ENCODE results near the gene CFAP69.

The CFAP69 gene

DNA sequence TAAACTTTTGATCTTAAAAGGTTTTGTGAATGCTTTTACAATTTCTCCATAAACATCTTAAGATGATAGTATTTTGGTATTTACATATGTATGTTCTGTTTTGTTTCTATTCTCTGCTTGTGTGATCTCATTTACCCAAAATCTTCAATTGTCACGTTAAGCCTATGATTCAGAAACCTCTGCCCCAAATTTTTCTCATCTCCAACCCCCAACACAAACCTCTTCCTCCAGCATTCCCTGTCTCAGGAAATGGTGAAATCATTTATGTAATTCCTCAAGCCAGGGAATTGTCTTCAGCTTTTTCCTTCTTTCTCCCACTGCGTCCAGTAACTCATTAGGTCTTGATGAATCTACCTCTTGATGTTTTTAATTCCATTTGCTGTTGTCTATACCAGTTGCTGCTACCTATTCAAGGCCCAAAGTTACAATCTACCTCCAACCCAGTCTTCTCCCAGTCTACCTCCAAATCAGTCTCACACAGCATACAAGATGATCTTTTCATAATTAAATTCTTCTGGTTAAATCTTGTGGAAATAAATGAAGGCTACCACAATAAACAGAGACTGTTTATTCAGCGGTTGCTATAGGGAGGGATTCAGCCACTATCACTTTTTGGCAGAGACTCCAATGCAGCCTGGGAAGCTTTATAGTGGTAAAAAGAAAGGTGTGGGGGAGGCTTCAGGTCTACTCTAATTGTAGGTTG, 5.8 kb downstream of the CFAP69 start:
- TF ChIP-seq TAF1 (IDR thresholded peaks at IDR 0.05; ENCODE audit: low read depth) (no peak), ZBTB7A (IDR thresholded peaks at IDR 0.05; ENCODE audit: low read depth) (no peak), FOXM1 (IDR thresholded peaks at IDR 0.05; ENCODE audit: borderline replicate concordance, low read depth) (no peak)

- TF ChIP-seq NFIC (IDR thresholded peaks at IDR 0.05) (no peak), TAF1 (IDR thresholded peaks at IDR 0.05; ENCODE audit: low read depth) (no peak), RAD21 (IDR thresholded peaks at IDR 0.05; ENCODE audit: low read depth) (no peak), CEBPB (IDR thresholded peaks at IDR 0.05) (no peak), EP300 (IDR thresholded peaks at IDR 0.05; ENCODE audit: borderline replicate concordance) (no peak), FOXM1 (IDR thresholded peaks at IDR 0.05; ENCODE audit: borderline replicate concordance, low read depth) (no peak), ZBTB7A (IDR thresholded peaks at IDR 0.05; ENCODE audit: low read depth) (no peak), USF1 (IDR thresholded peaks at IDR 0.05) (no peak), CREB1 (IDR thresholded peaks at IDR 0.05; ENCODE audit: low read depth) (no peak), TEAD4 (IDR thresholded peaks at IDR 0.05) (no peak), YY1 (IDR thresholded peaks at IDR 0.05; ENCODE audit: low read depth) (no peak), TCF12 (IDR thresholded peaks at IDR 0.05; ENCODE audit: low read depth) (no peak), EGR1 (IDR thresholded peaks at IDR 0.05) (no peak)
- TF ChIP-seq, protein P1, sequence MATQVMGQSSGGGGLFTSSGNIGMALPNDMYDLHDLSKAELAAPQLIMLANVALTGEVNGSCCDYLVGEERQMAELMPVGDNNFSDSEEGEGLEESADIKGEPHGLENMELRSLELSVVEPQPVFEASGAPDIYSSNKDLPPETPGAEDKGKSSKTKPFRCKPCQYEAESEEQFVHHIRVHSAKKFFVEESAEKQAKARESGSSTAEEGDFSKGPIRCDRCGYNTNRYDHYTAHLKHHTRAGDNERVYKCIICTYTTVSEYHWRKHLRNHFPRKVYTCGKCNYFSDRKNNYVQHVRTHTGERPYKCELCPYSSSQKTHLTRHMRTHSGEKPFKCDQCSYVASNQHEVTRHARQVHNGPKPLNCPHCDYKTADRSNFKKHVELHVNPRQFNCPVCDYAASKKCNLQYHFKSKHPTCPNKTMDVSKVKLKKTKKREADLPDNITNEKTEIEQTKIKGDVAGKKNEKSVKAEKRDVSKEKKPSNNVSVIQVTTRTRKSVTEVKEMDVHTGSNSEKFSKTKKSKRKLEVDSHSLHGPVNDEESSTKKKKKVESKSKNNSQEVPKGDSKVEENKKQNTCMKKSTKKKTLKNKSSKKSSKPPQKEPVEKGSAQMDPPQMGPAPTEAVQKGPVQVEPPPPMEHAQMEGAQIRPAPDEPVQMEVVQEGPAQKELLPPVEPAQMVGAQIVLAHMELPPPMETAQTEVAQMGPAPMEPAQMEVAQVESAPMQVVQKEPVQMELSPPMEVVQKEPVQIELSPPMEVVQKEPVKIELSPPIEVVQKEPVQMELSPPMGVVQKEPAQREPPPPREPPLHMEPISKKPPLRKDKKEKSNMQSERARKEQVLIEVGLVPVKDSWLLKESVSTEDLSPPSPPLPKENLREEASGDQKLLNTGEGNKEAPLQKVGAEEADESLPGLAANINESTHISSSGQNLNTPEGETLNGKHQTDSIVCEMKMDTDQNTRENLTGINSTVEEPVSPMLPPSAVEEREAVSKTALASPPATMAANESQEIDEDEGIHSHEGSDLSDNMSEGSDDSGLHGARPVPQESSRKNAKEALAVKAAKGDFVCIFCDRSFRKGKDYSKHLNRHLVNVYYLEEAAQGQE (IDR thresholded peaks at IDR 0.05; ENCODE audit: low read depth): no peak
- TF ChIP-seq, protein P2, sequence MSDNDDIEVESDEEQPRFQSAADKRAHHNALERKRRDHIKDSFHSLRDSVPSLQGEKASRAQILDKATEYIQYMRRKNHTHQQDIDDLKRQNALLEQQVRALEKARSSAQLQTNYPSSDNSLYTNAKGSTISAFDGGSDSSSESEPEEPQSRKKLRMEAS (IDR thresholded peaks at IDR 0.05): no peak
These were observed 6.3 kb downstream of the CFAP69 start for GRCh38 chr7:90251304-90251635.

DNA sequence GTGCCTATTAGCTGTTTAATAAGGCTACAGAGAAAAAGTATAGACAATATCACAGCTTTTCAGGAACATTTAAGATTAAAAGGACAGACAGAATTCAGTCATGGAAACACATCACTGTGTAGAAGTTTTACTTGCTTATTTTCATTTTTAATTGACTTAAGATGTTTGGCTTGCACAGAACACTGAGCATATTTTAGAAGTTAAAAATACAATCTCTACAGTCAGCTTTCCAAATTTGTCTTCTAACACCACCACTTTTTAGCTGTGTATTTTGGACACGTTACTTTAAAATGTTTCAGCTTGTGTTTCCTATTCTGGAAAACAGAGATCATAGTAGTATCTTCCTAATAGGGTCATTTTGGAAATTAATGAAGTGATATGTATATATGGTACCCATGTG, 11.8 kb downstream of the CFAP69 start:
- TF ChIP-seq RAD21 (IDR thresholded peaks at IDR 0.05; ENCODE audit: low read depth) (no peak), FOXM1 (IDR thresholded peaks at IDR 0.05; ENCODE audit: borderline replicate concordance, low read depth) (no peak), TAF1 (IDR thresholded peaks at IDR 0.05; ENCODE audit: low read depth) (no peak), CREB1 (IDR thresholded peaks at IDR 0.05; ENCODE audit: low read depth) (no peak), YY1 (IDR thresholded peaks at IDR 0.05; ENCODE audit: low read depth) (no peak), EP300 (IDR thresholded peaks at IDR 0.05; ENCODE audit: borderline replicate concordance) (no peak), CEBPB (IDR thresholded peaks at IDR 0.05) (no peak), NFIC (IDR thresholded peaks at IDR 0.05) (no peak), TEAD4 (IDR thresholded peaks at IDR 0.05) (no peak)
- TF ChIP-seq, protein P1 (IDR thresholded peaks at IDR 0.05; ENCODE audit: low read depth): no peak
- TF ChIP-seq, protein P2 (IDR thresholded peaks at IDR 0.05): no peak

DNA sequence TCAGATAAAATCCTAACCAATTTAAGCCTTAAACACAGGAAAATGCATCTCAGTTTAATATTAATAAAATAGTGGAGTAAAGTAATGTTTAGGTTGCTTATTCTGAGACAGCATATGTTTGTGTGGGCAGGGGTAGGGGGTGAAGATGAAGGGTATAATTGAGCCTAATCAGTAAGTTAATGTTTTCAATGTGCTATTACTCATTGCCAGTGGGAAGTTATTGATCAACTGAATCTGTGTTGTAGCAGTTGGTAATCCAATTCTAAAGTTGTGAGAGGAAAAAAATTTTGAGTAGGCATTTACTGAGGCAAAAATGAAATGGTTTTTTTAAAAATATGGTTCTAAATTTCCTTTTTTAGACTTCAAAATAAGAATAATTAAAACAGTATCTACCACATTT, 16.5 kb downstream of the CFAP69 start:
- TF ChIP-seq, protein P2 (IDR thresholded peaks at IDR 0.05): no peak
- TF ChIP-seq CREB1 (IDR thresholded peaks at IDR 0.05; ENCODE audit: low read depth) (no peak), CEBPB (IDR thresholded peaks at IDR 0.05) (no peak), EGR1 (IDR thresholded peaks at IDR 0.05) (no peak), FOXM1 (IDR thresholded peaks at IDR 0.05; ENCODE audit: borderline replicate concordance, low read depth) (no peak), TCF12 (IDR thresholded peaks at IDR 0.05; ENCODE audit: low read depth) (no peak), EP300 (IDR thresholded peaks at IDR 0.05; ENCODE audit: borderline replicate concordance) (no peak), TEAD4 (IDR thresholded peaks at IDR 0.05) (no peak), YY1 (IDR thresholded peaks at IDR 0.05; ENCODE audit: low read depth) (no peak), USF1 (IDR thresholded peaks at IDR 0.05) (no peak), RAD21 (IDR thresholded peaks at IDR 0.05; ENCODE audit: low read depth) (no peak), TAF1 (IDR thresholded peaks at IDR 0.05; ENCODE audit: low read depth) (no peak)
- TF ChIP-seq, protein P1 (IDR thresholded peaks at IDR 0.05; ENCODE audit: low read depth): no peak

All from Ishikawa (cell line).